NCI-H1048 (cell line): Measurements from ENCODE around the gene LRP3.

ENCODE experiments used
- DNase-seq: peaks from one replicate; lab custom pipeline; 2025; lab: John Stamatoyannopoulos, UW

The LRP3 gene

GRCh38 chr19:33238481-33239149 lies 44.5 kb downstream of the LRP3 start:
- DNase-seq: no peak

GRCh38 chr19:33239223-33239975 lies 45.3 kb downstream of the LRP3 start:
- DNase-seq: no peak

- DNase-seq: no peak
Measured at GRCh38 chr19:33240181-33240771, 46.1 kb downstream of the LRP3 start.

GRCh38 chr19:33241091-33241529 lies 47.0 kb downstream of the LRP3 start:
- DNase-seq: no peak

- DNase-seq: no peak
Measured at GRCh38 chr19:33241530-33242101, 47.5 kb downstream of the LRP3 start.

GRCh38 chr19:33242131-33242530 lies 48.0 kb downstream of the LRP3 start:
- DNase-seq: no peak

GRCh38 chr19:33242911-33243310 lies 48.8 kb downstream of the LRP3 start:
- DNase-seq: no peak

- DNase-seq: no peak
Measured at GRCh38 chr19:33245948-33246708, 52.0 kb downstream of the LRP3 start.

GRCh38 chr19:33246709-33247440 lies 52.7 kb downstream of the LRP3 start:
- DNase-seq: no peak

- no peak for DNase-seq
Measured at GRCh38 chr19:33247441-33247819, 53.3 kb downstream of the LRP3 start.

- no peak for DNase-seq
Measured at GRCh38 chr19:33248104-33248503, 54.0 kb downstream of the LRP3 start.

- no peak for DNase-seq
Measured at GRCh38 chr19:33248553-33248953, 54.4 kb downstream of the LRP3 start.

GRCh38 chr19:33248954-33249613 lies 55.0 kb downstream of the LRP3 start:
- no peak for DNase-seq

- no peak for DNase-seq
Measured at GRCh38 chr19:33249740-33250366, 55.7 kb downstream of the LRP3 start.

- no peak for DNase-seq
Measured at GRCh38 chr19:33250500-33250899, 56.4 kb downstream of the LRP3 start.

- no peak for DNase-seq
Measured at GRCh38 chr19:33251076-33251475, 56.9 kb downstream of the LRP3 start.

GRCh38 chr19:33251526-33252090 lies 57.5 kb downstream of the LRP3 start:
- no peak for DNase-seq

- DNase-seq: no peak
Measured at GRCh38 chr19:33252418-33252962, 58.4 kb downstream of the LRP3 start.

- no peak for DNase-seq
Measured at GRCh38 chr19:33252971-33253370, 58.8 kb downstream of the LRP3 start.
